ENCODE results near the gene OR3A2. TPM values are rescaled to one million over a fixed set of nuclear protein-coding genes. Genes with fewer than 3 reads are reported as not detected.

OR3A2 gene
- total and polyA plus RNA-seq, 10 of the 15 experiments (the other 5 are each of a cell fraction or from before 2014, with no cell fraction given): not detected

GRCh38 chr17:3381957-3382356 lies 4.2 kb downstream of the OR3A2 start (continued):
- TF ChIP-seq ATF2 (IDR thresholded peaks at IDR 0.05; ENCODE audit: low read length) (no peak), NFIC (IDR thresholded peaks at IDR 0.05; ENCODE audit: low read depth, low read length) (no peak), ZZZ3 (IDR thresholded peaks at IDR 0.05; ENCODE audit: control insufficient read depth, insufficient read length, low read depth) (no peak), TAF1 (IDR thresholded peaks at IDR 0.05; ENCODE audit: borderline replicate concordance, low read depth, low read length) (no peak), PBX3 (IDR thresholded peaks at IDR 0.05; ENCODE audit: insufficient replicate concordance, low read depth, low read length) (no peak), RUNX3 (IDR thresholded peaks at IDR 0.05; ENCODE audit: low read length) (no peak)

GRCh38 chr17:3378321-3378720 lies 7.8 kb downstream of the OR3A2 start:
- FAIRE-seq: no peak
- ChIA-PET CTCF (interaction anchor here (1.2 kb wide), 1 partner anchor 13 kb away, joined by 3 read pairs; no protein-coding TSS in a partner anchor), RAD21 (ENCODE audit: unreplicated experiment) (no interaction called here), SMC1A (ENCODE audit: uncharacterized antibody, unreplicated experiment) (no interaction called here), POLR2A (no interaction called here)
- BruUV-seq (replicated peaks): no TSS peak
- Histone ChIP-seq H3K9ac (ENCODE audit: control insufficient read depth, insufficient read depth, low read length) (no peak overlapping the region), H2AFZ (ENCODE audit: control insufficient read depth, low read depth, low read length) (no peak overlapping the region), H4K20me1 (ENCODE audit: control insufficient read depth, insufficient read depth) (no peaks in the 10 kb centered on the region), H3K79me2 (ENCODE audit: control insufficient read depth, insufficient read depth, low read length) (no peaks in the 10 kb centered on the region), H3K9me3 (replicated peaks; ENCODE audit: control insufficient read depth, insufficient read depth, low read length) (no peaks in the 10 kb centered on the region), H3K27me3 (replicated peaks in 1 of 2; ENCODE audit: control insufficient read depth in 2 of 2, insufficient read depth in 2 of 2, low read length in 1 of 2) (no peaks in the 10 kb centered on the region), H3K4me1 (ENCODE audit: control insufficient read depth, insufficient read depth, low read length) (no peaks in the 10 kb centered on the region), H3K4me2 (ENCODE audit: control insufficient read depth, insufficient read depth) (no peak overlapping the region), H3K36me3 (ENCODE audit: control insufficient read depth in 2 of 2, insufficient read depth in 2 of 2, low read length in 1 of 2) (no peaks in the 10 kb centered on the region), H3K27ac (ENCODE audit: control insufficient read depth, insufficient read depth) (no peak overlapping the region), H3K4me3 (no peak overlapping the region)
- intact Hi-C loops (cut with micrococcal nuclease; ENCODE audit: unreplicated experiment): no loop called here
- in situ Hi-C loops (cut with MboI): no loop called here
- no peak for DNase-seq (ENCODE audit: low read depth, low spot score)
- 25% methylated on average over 8 of the region's 8 CpGs for WGBS (ENCODE audit: insufficient coverage, insufficient replicate concordance, low lambda C conversion rate, missing lambda C conversion rate)
- no peak for ATAC-seq
- TF ChIP-seq ZZZ3 (IDR thresholded peaks at IDR 0.05; ENCODE audit: control insufficient read depth, insufficient read length, low read depth): no peak
- no peak for TF ChIP-seq CTCF (IDR thresholded peaks at IDR 0.05 in 2 of 3, conservative IDR thresholded peaks at IDR 0.05 in 1 of 3; ENCODE audit: control insufficient read depth in 2 of 3, extremely low read depth in 1 of 3, insufficient read depth in 1 of 3, low read depth in 3 of 3, low read length in 3 of 3)
- TF ChIP-seq CUX1 (IDR thresholded peaks at IDR 0.05; ENCODE audit: insufficient replicate concordance, low read depth, low read length): no peak
- TF ChIP-seq ZNF207 (IDR thresholded peaks at IDR 0.05; ENCODE audit: borderline replicate concordance): no peak
- no peak for TF ChIP-seq NR2C2 (IDR thresholded peaks at IDR 0.05; ENCODE audit: borderline replicate concordance, control insufficient read depth, insufficient read length, low read depth)
- no peak for TF ChIP-seq RB1 (IDR thresholded peaks at IDR 0.05; ENCODE audit: borderline replicate concordance)
- TF ChIP-seq POLR2A (IDR thresholded peaks at IDR 0.05; ENCODE audit: low read depth, low read length): no peak
- TF ChIP-seq RAD21 (IDR thresholded peaks at IDR 0.05; ENCODE audit: insufficient read depth, low read depth, low read length): no peak
- TF ChIP-seq FOXM1 (IDR thresholded peaks at IDR 0.05; ENCODE audit: low read depth, low read length): no peak
